ENCODE measurements around the gene RGR. TPM values are rescaled to one million over a fixed set of nuclear protein-coding genes. Genes with fewer than 3 reads are reported as not detected.

RGR gene
- total RNA-seq, 2 donors from 2014 or later, result not detected

DNA sequence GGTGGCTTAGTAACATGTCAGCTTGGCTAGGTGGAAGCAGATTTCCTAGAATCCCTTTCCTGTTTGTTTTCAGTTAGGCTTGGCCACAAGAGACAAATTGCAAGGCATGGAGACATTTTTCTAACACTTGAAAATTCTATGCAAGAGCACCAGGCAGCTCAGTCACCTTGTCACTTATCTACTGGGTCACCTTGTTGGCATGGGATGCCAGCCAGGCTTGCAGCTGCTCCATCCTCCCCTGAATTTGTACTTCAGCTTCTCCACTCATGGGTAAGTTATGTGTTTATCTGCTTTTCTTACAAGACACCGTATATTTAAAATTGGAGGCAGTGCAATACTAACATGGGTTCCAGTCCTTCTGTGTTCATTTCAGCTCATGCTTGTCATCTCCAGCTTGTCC, 43.3 kb downstream of the RGR start:
- TF ChIP-seq CTCF (conservative IDR thresholded peaks at IDR 0.05), result no peak
- H3K27ac ChIP-seq (ENCODE audit: low read depth, low read length), result no peak overlapping the region
- DNase-seq, result no peak
- no peak overlapping the region for H3K4me3 Mint-ChIP-seq
- H3K4me3 ChIP-seq (ENCODE audit: low read length), result no peak overlapping the region
- no peaks in the 10 kb centered on the region for H3K4me1 ChIP-seq (ENCODE audit: control insufficient read depth, insufficient read depth, low read length)
- H3K27me3 Mint-ChIP-seq (ENCODE audit: insufficient read depth), result no peaks in the 10 kb centered on the region
- no peak overlapping the region for H3K27ac Mint-ChIP-seq
- H3K4me1 Mint-ChIP-seq, result peaks cover 1% of the 10 kb centered on the region
- H3K9me3 Mint-ChIP-seq, result peaks cover 4% of the 10 kb centered on the region
- WGBS, 2 experiments (ENCODE audit: insufficient coverage in 1 of 2, insufficient read length in 1 of 2), result 93% methylated on average over 1 of the region's 1 CpG; no CpG with 5 or more reads in 1 of the 2 experiments
- no peaks in the 10 kb centered on the region for H3K36me3 ChIP-seq (ENCODE audit: control insufficient read depth, insufficient read depth, low read length)
- no peaks in the 10 kb centered on the region for H3K36me3 Mint-ChIP-seq (ENCODE audit: low read depth)
- no peaks in the 10 kb centered on the region for H3K27me3 ChIP-seq (ENCODE audit: control insufficient read depth, insufficient read depth, low read length, poor library complexity, severe bottlenecking)
- H3K9me3 ChIP-seq (ENCODE audit: control insufficient read depth, low read length), result no peaks in the 10 kb centered on the region
- H3K9ac ChIP-seq (ENCODE audit: extremely low read depth, low read length, poor library complexity, severe bottlenecking), result no peak overlapping the region

- H3K27ac Mint-ChIP-seq, result no peak overlapping the region
- H3K36me3 ChIP-seq (ENCODE audit: control insufficient read depth, insufficient read depth, low read length), result no peaks in the 10 kb centered on the region
- no peak for DNase-seq
- H3K27ac ChIP-seq (ENCODE audit: low read depth, low read length), result no peak overlapping the region
- no peaks in the 10 kb centered on the region for H3K27me3 Mint-ChIP-seq (ENCODE audit: insufficient read depth)
- H3K4me3 ChIP-seq (ENCODE audit: low read length), result no peak overlapping the region
- H3K9me3 ChIP-seq (ENCODE audit: control insufficient read depth, low read length), result no peaks in the 10 kb centered on the region
- H3K4me1 ChIP-seq (ENCODE audit: control insufficient read depth, insufficient read depth, low read length), result no peaks in the 10 kb centered on the region
- 90 to 91% methylated on average over 1 of the region's 1 CpG for WGBS, 2 experiments (ENCODE audit: insufficient coverage in 1 of 2, insufficient read length in 1 of 2)
- no peaks in the 10 kb centered on the region for H3K9me3 Mint-ChIP-seq
- no peak overlapping the region for H3K4me3 Mint-ChIP-seq
- H3K4me1 Mint-ChIP-seq, result peaks cover 16% of the 10 kb centered on the region
- H3K27me3 ChIP-seq (ENCODE audit: control insufficient read depth, insufficient read depth, low read length, poor library complexity, severe bottlenecking), result no peaks in the 10 kb centered on the region
- no peak overlapping the region for H3K9ac ChIP-seq (ENCODE audit: extremely low read depth, low read length, poor library complexity, severe bottlenecking)
- TF ChIP-seq CTCF (conservative IDR thresholded peaks at IDR 0.05), result no peak
- H3K36me3 Mint-ChIP-seq (ENCODE audit: low read depth), result no peaks in the 10 kb centered on the region
These were observed 44.8 kb downstream of the RGR start for GRCh38 chr10:84289521-84290200.

- TF ChIP-seq CTCF (conservative IDR thresholded peaks at IDR 0.05), result no peak
- H3K27ac Mint-ChIP-seq, result no peak overlapping the region
- no peaks in the 10 kb centered on the region for H3K9me3 Mint-ChIP-seq
- Histone ChIP-seq H3K27me3 (ENCODE audit: control insufficient read depth, insufficient read depth, low read length, poor library complexity, severe bottlenecking) (no peaks in the 10 kb centered on the region), H3K4me3 (ENCODE audit: low read length) (no peak overlapping the region), H3K4me1 (ENCODE audit: control insufficient read depth, insufficient read depth, low read length) (no peaks in the 10 kb centered on the region), H3K27ac (ENCODE audit: low read depth, low read length) (no peak overlapping the region), H3K9ac (ENCODE audit: extremely low read depth, low read length, poor library complexity, severe bottlenecking) (no peak overlapping the region), H3K9me3 (ENCODE audit: control insufficient read depth, low read length) (no peaks in the 10 kb centered on the region), H3K36me3 (ENCODE audit: control insufficient read depth, insufficient read depth, low read length) (no peaks in the 10 kb centered on the region)
- WGBS, 2 experiments (ENCODE audit: insufficient coverage in 1 of 2, insufficient read length in 1 of 2), result 87 to 90% methylated on average over 2 to 3 of the region's 3 CpGs
- peaks cover 18% of the 10 kb centered on the region for H3K4me1 Mint-ChIP-seq
- no peaks in the 10 kb centered on the region for H3K27me3 Mint-ChIP-seq (ENCODE audit: insufficient read depth)
- no peak for DNase-seq
- no peak overlapping the region for H3K4me3 Mint-ChIP-seq
- no peaks in the 10 kb centered on the region for H3K36me3 Mint-ChIP-seq (ENCODE audit: low read depth)
These were observed 45.4 kb downstream of the RGR start for GRCh38 chr10:84290235-84290634.
